VCaP (cell line): ENCODE data around the gene ATP10A.
"Not testable (repeated sequence)": the region's sequence is repeated elsewhere in the genome, so short reads cannot be mapped to it uniquely, and the experiment has no call there.

Source experiments
- H3K27ac ChIP-seq: fragments of 450-650 bp; 2 replicates; pipeline ENCODE4 v1.5.1; 2017
- TF ChIP-seq, protein P1 (sequence below): fragments of 450-650 bp; conservative IDR thresholded peaks from 2 replicates; pipeline ENCODE4 v1.5.1; 2017; ENCODE audit warnings: mild to moderate bottlenecking, moderate library complexity

The ATP10A gene

DNA sequence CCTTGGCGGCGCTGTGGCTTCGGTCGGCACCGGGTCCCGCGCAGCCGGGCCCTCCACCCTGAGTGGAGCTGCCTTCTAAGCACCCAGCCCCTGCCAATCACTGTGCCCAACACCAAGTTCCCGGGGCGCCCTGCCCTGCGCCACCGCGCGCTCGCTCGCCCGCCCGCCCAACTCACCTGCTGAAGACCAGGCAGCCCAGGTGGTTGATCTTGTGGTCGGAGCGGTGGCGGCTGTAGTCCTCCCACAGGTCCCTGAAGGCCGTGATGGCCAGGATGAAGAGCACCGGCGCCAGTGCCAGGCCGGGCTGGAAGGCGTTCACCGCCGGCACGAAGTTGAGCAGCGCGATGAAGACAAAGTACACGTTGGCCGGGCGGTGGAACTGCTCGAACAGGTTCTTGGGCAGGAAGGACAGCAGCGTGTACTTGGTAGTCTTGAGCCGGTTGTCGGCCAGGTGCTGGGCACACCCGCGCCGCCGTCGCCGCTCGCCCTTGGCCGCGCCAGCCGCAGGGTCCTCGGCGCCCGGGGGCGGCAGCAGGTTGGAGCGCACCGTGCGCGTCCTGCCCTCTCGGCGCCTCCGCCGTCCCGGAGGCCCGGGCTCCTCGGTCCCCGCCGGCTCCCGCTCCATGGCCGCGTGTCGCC lies 536 bp downstream of the ATP10A start:
- peak overlapping the region; percentile 66 for H3K27ac ChIP-seq
- TF ChIP-seq, protein P1, sequence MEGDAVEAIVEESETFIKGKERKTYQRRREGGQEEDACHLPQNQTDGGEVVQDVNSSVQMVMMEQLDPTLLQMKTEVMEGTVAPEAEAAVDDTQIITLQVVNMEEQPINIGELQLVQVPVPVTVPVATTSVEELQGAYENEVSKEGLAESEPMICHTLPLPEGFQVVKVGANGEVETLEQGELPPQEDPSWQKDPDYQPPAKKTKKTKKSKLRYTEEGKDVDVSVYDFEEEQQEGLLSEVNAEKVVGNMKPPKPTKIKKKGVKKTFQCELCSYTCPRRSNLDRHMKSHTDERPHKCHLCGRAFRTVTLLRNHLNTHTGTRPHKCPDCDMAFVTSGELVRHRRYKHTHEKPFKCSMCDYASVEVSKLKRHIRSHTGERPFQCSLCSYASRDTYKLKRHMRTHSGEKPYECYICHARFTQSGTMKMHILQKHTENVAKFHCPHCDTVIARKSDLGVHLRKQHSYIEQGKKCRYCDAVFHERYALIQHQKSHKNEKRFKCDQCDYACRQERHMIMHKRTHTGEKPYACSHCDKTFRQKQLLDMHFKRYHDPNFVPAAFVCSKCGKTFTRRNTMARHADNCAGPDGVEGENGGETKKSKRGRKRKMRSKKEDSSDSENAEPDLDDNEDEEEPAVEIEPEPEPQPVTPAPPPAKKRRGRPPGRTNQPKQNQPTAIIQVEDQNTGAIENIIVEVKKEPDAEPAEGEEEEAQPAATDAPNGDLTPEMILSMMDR: no peak

DNA sequence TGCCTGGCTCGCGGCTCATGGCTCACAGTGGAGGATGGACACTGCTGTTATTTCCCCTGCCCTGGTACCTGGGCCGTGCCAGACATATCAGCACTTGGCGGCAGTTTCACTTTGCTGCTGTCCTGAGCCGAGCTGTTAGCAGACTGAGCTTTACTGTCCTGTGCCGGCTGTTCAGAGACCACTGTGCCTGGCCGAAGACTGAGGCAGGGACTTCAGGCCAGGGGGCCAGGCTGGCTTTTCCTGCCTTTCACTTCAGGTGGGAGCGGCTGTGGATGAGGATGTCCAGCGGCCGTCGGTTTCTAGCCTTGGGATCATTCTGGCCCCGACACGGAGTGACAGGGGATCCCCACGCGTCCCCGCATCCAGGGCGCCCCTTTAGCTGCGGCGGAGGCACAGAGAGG lies 1.1 kb downstream of the ATP10A start:
- peak overlapping the region; percentile 66; the same call in 1 of the 2 replicates for H3K27ac ChIP-seq

DNA sequence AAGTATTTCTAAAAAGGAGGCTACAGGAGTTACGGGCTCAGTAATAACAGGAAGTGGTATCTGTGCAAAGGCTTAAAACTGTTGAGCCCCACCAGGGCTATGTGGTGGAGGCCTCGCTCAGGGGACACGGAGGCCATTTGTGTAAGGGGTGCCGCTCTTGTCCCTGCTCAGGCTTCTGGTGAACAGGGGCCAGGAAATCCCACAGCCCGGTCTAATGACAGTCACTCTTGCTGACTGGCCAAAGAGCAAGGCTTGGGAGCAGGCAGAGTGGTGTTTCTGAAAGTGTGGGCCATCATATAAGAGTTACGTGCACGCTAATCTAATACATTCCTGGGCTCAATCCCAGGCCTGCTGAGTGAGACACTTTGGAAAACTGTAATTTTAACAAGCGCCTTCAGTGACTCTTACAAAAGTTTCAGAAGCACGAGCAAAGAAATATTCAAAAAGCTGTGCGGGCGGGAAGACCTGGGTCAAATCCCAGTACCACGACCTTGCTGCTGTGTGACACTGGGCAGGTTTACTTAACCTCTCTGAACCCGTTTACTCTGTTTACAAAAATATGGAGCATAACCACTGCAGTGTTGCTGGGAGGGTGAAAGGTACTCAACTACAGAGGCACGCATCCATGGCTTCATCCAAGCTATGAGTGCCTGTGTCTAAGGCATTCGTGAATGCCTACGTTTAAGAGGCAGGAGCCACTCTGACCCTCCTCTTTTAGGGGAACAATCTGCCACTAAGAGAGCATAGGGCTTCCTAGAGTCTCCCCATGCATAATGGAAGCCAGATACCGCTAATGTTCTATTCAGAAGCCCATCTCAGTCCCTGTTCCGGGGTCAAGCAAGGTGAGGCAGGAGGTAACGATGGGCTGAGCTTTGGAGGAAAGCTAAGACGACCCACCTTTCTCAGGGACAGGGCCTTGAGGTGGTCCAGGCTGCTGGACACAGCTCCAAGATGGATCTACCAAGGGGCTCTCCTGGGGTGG lies 2.0 kb downstream of the ATP10A start:
- peak overlapping the region; percentile 54 for H3K27ac ChIP-seq

More for the DNA sequence above, 1.1 kb downstream of the ATP10A start:
- TF ChIP-seq, protein P1: no peak

DNA sequence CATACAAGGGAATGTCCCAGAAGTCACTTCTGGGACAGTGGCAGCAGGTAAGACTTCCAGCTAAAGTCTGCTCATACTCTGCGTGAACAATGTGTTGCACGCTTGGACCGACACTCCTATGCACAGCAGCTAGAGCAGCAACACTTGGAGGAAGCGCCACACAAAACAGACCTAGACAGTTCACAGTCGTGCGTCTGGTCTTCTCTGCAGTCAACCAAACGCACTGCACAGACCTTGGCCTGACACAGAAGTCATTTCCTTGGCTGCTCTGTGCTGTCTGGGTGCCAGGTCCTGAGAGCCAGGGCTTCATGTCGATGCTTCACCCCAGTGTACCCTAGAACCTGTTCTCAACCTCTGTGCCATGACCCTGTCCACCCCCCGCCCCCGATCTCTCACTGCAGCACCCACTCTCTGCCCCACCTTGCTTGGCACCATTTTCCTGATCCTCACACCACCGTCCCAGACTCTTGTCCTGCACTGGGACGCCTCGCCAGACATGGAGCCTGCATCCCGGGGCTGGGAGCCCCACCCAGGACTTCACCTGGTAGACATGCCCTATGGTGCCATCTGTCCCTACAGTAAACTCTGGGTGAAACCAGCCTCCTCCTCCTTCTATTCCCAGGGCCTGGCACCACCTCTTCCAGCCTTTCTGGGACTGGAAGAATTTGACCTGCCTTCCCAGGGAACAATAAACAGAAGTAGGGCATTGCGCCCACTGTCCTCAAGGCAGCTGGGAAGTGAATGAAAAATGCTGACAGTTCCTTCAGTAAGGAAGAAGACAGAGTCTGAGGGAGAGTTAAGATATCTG lies 3.1 kb downstream of the ATP10A start:
- TF ChIP-seq, protein P1: no peak
- H3K27ac ChIP-seq: peak overlapping the region; percentile 54

More for the DNA sequence above, 2.0 kb downstream of the ATP10A start:
- TF ChIP-seq, protein P1: no peak

DNA sequence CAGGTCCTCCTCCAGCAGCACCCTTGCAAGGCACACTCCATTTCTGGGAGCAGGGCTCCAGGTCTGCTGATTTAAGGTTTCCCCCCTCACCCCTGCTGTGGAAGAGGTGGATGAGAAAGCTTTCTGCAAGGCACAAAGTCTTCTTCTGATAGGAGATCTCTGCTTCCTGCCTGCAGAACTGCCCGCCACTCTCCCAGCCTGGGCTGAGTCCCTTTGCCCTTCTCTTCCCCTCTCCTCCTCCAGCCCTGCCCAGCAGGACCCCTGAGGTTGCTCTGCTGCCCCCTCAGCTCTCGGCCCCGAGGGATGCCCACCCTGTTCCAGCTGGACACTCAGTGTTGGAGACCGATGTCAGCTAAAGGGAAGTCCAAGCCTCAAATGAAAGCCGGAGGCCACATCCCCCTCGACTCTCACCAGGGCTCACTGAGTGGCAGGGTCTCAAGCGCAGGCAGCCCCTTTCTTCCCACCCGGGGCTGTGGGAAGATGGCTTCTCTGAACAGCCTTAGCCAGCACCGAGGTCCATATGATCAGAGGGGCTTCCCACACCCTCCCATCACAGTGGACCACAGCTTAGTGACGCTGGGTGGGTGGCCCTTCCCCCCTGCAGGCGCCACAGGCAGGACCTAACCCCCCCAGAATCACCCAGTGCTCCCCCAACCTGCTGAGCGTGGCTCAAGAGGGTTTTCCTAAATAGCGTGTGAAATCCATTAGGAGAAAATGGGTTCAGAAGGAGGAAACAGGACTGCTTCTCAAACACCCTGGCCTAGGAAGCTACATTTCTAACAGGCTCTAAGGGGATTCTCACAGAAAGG lies 4.0 kb downstream of the ATP10A start:
- TF ChIP-seq, protein P1: no peak
- peak overlapping the region; percentile 54 for H3K27ac ChIP-seq

DNA sequence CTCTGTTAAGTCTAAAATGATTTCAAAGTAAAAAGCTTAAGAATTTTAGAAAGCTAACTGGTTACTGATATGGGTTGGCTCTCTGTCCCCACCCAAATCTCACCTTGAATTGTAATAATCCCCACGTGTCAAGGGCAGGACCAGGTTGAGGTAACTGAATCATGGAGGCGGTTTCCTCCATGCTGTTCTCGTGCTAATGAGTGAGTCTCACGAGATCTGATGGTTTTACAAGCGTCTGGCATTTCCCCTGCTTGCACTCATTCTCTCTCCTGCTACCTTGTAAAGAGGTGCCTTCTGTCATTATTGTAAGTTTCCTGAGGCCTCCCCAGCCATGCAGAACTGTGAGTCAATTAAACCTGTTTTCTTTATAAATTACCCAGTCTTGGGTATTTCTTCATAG lies 7.1 kb downstream of the ATP10A start:
- not testable (repeated sequence) for H3K27ac ChIP-seq
